ENCODE results near the gene GPC1.
"Not testable (repeated sequence)": the region's sequence is repeated elsewhere in the genome, so short reads cannot be mapped to it uniquely, and the experiment has no call there.

The GPC1 gene

GRCh38 chr2:240468303-240469238 is 33.1 kb downstream of the GPC1 start:
- DNase-seq, result no peak

- no peak for DNase-seq
These were observed 33.8 kb downstream of the GPC1 start for GRCh38 chr2:240469239-240469636.

GRCh38 chr2:240469740-240470139 is 34.3 kb downstream of the GPC1 start:
- DNase-seq, result no peak

- no peak for DNase-seq
These were observed 36.8 kb downstream of the GPC1 start for GRCh38 chr2:240472078-240472790.

GRCh38 chr2:240473211-240473610 is 37.7 kb downstream of the GPC1 start:
- no peak for DNase-seq

- DNase-seq, result no peak
These were observed 42.5 kb downstream of the GPC1 start for GRCh38 chr2:240477916-240478315.

- no peak for DNase-seq
These were observed 43.1 kb downstream of the GPC1 start for GRCh38 chr2:240478346-240479110.

GRCh38 chr2:240479111-240479501 is 43.6 kb downstream of the GPC1 start:
- DNase-seq, result no peak

GRCh38 chr2:240480834-240481623 is 45.6 kb downstream of the GPC1 start:
- no peak for DNase-seq

- no peak for DNase-seq
These were observed 46.3 kb downstream of the GPC1 start for GRCh38 chr2:240481720-240482119.

- DNase-seq, result no peak
These were observed 46.7 kb downstream of the GPC1 start for GRCh38 chr2:240482141-240482540.

- no peak for DNase-seq
These were observed 56.0 kb downstream of the GPC1 start for GRCh38 chr2:240491483-240491882.

- DNase-seq, result no peak
These were observed 58.8 kb downstream of the GPC1 start for GRCh38 chr2:240494194-240494793.

- DNase-seq, result not testable (repeated sequence)
These were observed 59.5 kb downstream of the GPC1 start for GRCh38 chr2:240494942-240495341.

GRCh38 chr2:240497082-240497481 is 61.6 kb downstream of the GPC1 start:
- DNase-seq, result not testable (repeated sequence)

GRCh38 chr2:240498171-240498957 is 62.9 kb downstream of the GPC1 start:
- no peak for DNase-seq

GRCh38 chr2:240498958-240499260 is 63.4 kb downstream of the GPC1 start:
- DNase-seq, result no peak

GRCh38 chr2:240499309-240500301 is 64.1 kb downstream of the GPC1 start:
- DNase-seq, result no peak

GRCh38 chr2:240500561-240501423 is 65.3 kb downstream of the GPC1 start:
- no peak for DNase-seq

Data from NCI-H510A treated with DMSO at 0.1 percent for 48 hours (cell line).